ENCODE results near the gene ZNF385B.

ZNF385B gene

GRCh38 chr2:179551539-179552045 lies 309.8 kb downstream of the ZNF385B start:
- no peaks in the 10 kb centered on the region for H3K4me1 ChIP-seq (ENCODE audit: control insufficient read depth, insufficient read depth, low read length)
- ChIA-PET CTCF (interaction anchor here (0.6 kb wide), 1 partner anchor 22 kb away, joined by 4 read pairs; no protein-coding TSS in a partner anchor), POLR2A (no interaction called here)
- no peak overlapping the region for H3K4me3 ChIP-seq (ENCODE audit: low read depth, low read length)
- TF ChIP-seq ZNF23 (tag by site-specific recombination; IDR thresholded peaks at IDR 0.05; ENCODE audit: borderline replicate concordance) (no peak), ZNF350 (tag by site-specific recombination; IDR thresholded peaks at IDR 0.05) (no peak), SETDB1 (IDR thresholded peaks at IDR 0.05; ENCODE audit: insufficient read length, low read length) (no peak), ELK4 (IDR thresholded peaks at IDR 0.05; ENCODE audit: borderline replicate concordance, low read depth, low read length) (no peak), ZNF510 (tag by site-specific recombination; IDR thresholded peaks at IDR 0.05; ENCODE audit: insufficient replicate concordance) (no peak), ZNF121 (tag by site-specific recombination; IDR thresholded peaks at IDR 0.05) (no peak), OSR2 (tag by site-specific recombination; IDR thresholded peaks at IDR 0.05) (no peak), KLF17 (tag by site-specific recombination; IDR thresholded peaks at IDR 0.05) (no peak), ZNF701 (tag by site-specific recombination; IDR thresholded peaks at IDR 0.05) (no peak)
- H3K36me3 ChIP-seq (ENCODE audit: control insufficient read depth in 2 of 2, insufficient read depth in 1 of 2, low read length in 2 of 2), result no peaks in the 10 kb centered on the region
- no peaks in the 10 kb centered on the region for H3K9me3 ChIP-seq (ENCODE audit: control insufficient read depth, insufficient read depth, low read depth, low read length)
- no peak overlapping the region for H3K27ac ChIP-seq (ENCODE audit: extremely low read depth, low read depth, low read length)

DNA sequence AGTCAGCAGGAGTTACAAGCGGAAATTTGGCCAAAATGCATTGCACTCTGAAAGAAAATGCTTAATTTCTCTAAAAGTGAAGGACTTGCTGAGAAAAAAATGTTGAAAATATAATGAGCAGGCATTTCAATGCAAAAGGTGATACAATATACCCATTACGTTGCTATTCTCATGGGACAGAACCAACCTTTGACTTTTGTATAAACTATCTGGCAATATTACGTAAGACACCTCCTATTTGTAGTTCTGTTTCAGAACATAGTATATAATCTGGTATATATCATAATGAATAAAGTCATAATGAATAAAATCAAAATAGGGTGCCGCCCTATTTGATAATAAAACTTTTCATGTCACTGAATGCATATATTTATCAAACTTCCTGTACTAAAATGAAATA lies 310.6 kb downstream of the ZNF385B start:
- Histone ChIP-seq H3K27ac (ENCODE audit: extremely low read depth, low read depth, low read length) (no peak overlapping the region), H3K9me3 (ENCODE audit: control insufficient read depth, insufficient read depth, low read depth, low read length) (no peaks in the 10 kb centered on the region), H3K4me1 (ENCODE audit: control insufficient read depth, insufficient read depth, low read length) (no peaks in the 10 kb centered on the region), H3K4me3 (ENCODE audit: low read depth, low read length) (no peak overlapping the region), H3K36me3 (ENCODE audit: control insufficient read depth in 2 of 2, insufficient read depth in 1 of 2, low read length in 2 of 2) (no peaks in the 10 kb centered on the region)
- CTCF ChIA-PET, result interaction anchor here (0.6 kb wide), 1 partner anchor 21 kb away, joined by 4 read pairs; no protein-coding TSS in a partner anchor
- POLR2A ChIA-PET, result no interaction called here
- TF ChIP-seq MZF1 (tag by site-specific recombination; IDR thresholded peaks at IDR 0.05; ENCODE audit: borderline replicate concordance), result no peak
- no peak for TF ChIP-seq ZNF529 (tag by site-specific recombination; IDR thresholded peaks at IDR 0.05; ENCODE audit: insufficient replicate concordance)
- no peak for TF ChIP-seq ZXDB (tag by site-specific recombination; IDR thresholded peaks at IDR 0.05)
- TF ChIP-seq, protein P1, sequence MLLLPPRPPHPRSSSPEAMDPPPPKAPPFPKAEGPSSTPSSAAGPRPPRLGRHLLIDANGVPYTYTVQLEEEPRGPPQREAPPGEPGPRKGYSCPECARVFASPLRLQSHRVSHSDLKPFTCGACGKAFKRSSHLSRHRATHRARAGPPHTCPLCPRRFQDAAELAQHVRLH (tag by site-specific recombination; IDR thresholded peaks at IDR 0.05), result no peak
- TF ChIP-seq ZBTB17 (tag by site-specific recombination; IDR thresholded peaks at IDR 0.05), result no peak
- TF ChIP-seq ZNF639 (tag by site-specific recombination; IDR thresholded peaks at IDR 0.05), result no peak
- no peak for TF ChIP-seq MEIS1 (CRISPR knock-in tag; IDR thresholded peaks at IDR 0.05; ENCODE audit: borderline replicate concordance)
- TF ChIP-seq GLI2 (tag by site-specific recombination; IDR thresholded peaks at IDR 0.05; ENCODE audit: borderline replicate concordance, low read depth), result no peak

DNA sequence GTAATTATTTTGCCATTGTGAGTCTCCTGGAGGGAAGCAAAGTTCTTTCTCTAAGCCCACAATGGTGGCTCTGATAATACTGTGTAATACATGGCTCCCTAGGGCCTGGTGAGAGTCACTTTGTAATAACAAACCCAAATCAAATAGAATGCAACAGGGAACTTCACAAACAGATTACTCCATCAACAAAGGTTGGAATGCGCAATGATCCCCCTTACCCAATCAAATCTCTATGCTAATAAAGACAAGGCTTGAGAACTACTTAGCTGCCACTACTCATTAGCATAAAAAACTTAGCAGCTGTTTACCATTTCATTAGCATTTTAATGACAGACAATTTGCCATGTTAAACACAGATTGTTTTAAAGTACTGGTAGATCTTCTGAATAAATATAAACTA lies 311.2 kb downstream of the ZNF385B start:
- H3K4me1 ChIP-seq (ENCODE audit: control insufficient read depth, insufficient read depth, low read length), result no peaks in the 10 kb centered on the region
- CTCF ChIA-PET, result no interaction called here
- no peak overlapping the region for H3K4me3 ChIP-seq (ENCODE audit: low read depth, low read length)
- no peaks in the 10 kb centered on the region for H3K9me3 ChIP-seq (ENCODE audit: control insufficient read depth, insufficient read depth, low read depth, low read length)
- no peaks in the 10 kb centered on the region for H3K36me3 ChIP-seq (ENCODE audit: control insufficient read depth in 2 of 2, insufficient read depth in 1 of 2, low read length in 2 of 2)
- no peak overlapping the region for H3K27ac ChIP-seq (ENCODE audit: extremely low read depth, low read depth, low read length)
- POLR2A ChIA-PET, result no interaction called here
- TF ChIP-seq ZNF24 (tag by site-specific recombination; IDR thresholded peaks at IDR 0.05), result no peak
- TF ChIP-seq, protein P2, sequence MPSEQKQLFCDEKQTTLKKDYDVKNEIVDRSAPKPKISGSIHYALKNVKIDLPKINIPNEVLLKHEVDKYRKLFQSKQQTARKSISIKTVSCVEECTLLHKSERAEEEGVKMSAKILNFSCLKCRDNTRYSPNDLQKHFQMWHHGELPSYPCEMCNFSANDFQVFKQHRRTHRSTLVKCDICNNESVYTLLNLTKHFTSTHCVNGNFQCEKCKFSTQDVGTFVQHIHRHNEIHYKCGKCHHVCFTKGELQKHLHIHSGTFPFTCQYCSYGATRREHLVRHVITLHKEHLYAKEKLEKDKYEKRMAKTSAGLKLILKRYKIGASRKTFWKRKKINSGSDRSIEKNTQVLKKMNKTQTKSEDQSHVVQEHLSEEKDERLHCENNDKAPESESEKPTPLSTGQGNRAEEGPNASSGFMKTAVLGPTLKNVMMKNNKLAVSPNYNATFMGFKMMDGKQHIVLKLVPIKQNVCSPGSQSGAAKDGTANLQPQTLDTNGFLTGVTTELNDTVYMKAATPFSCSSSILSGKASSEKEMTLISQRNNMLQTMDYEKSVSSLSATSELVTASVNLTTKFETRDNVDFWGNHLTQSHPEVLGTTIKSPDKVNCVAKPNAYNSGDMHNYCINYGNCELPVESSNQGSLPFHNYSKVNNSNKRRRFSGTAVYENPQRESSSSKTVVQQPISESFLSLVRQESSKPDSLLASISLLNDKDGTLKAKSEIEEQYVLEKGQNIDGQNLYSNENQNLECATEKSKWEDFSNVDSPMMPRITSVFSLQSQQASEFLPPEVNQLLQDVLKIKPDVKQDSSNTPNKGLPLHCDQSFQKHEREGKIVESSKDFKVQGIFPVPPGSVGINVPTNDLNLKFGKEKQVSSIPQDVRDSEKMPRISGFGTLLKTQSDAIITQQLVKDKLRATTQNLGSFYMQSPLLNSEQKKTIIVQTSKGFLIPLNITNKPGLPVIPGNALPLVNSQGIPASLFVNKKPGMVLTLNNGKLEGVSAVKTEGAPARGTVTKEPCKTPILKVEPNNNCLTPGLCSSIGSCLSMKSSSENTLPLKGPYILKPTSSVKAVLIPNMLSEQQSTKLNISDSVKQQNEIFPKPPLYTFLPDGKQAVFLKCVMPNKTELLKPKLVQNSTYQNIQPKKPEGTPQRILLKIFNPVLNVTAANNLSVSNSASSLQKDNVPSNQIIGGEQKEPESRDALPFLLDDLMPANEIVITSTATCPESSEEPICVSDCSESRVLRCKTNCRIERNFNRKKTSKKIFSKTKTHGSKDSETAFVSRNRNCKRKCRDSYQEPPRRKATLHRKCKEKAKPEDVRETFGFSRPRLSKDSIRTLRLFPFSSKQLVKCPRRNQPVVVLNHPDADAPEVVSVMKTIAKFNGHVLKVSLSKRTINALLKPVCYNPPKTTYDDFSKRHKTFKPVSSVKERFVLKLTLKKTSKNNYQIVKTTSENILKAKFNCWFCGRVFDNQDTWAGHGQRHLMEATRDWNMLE (tag by site-specific recombination; conservative IDR thresholded peaks at IDR 0.05; ENCODE audit: low read depth), result no peak
- TF ChIP-seq SP2 (tag by site-specific recombination; IDR thresholded peaks at IDR 0.05), result no peak
- TF ChIP-seq, protein P3, sequence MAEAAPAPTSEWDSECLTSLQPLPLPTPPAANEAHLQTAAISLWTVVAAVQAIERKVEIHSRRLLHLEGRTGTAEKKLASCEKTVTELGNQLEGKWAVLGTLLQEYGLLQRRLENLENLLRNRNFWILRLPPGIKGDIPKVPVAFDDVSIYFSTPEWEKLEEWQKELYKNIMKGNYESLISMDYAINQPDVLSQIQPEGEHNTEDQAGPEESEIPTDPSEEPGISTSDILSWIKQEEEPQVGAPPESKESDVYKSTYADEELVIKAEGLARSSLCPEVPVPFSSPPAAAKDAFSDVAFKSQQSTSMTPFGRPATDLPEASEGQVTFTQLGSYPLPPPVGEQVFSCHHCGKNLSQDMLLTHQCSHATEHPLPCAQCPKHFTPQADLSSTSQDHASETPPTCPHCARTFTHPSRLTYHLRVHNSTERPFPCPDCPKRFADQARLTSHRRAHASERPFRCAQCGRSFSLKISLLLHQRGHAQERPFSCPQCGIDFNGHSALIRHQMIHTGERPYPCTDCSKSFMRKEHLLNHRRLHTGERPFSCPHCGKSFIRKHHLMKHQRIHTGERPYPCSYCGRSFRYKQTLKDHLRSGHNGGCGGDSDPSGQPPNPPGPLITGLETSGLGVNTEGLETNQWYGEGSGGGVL (tag by site-specific recombination; IDR thresholded peaks at IDR 0.05), result no peak
